ENCODE data around the gene TRERF1. TPM values are rescaled to one million over a fixed set of nuclear protein-coding genes. Genes with fewer than 3 reads are reported as not detected.

The TRERF1 gene
- 5.2 to 7.9 TPM (median 7.5 TPM) in 5 replicates for total RNA-seq (2022; extraction: Qiagen RNA extraction)

GRCh38 chr6:42451333-42452170 lies at the start of gene TRERF1:
Gene TRERF1, minus strand, starts transcription at chr6:42451926. Its CDS starts 182,336 bp downstream, at chr6:42269590.

GRCh38 chr6:42217519-42218367 lies 234.0 kb downstream of the TRERF1 start, which contains the start of gene MRPS10:
Gene MRPS10, minus strand, starts transcription at chr6:42217861. Its CDS starts 12 bp downstream, at chr6:42217849.

Other genes starting within 250 kb of the TRERF1 start
- 33.6 to 36.2 TPM (median 34.1 TPM) in 5 replicates for gene MRPS10, start 234.1 kb downstream of the TRERF1 start, total RNA-seq (2022; extraction: Qiagen RNA extraction)
- gene UBR2, start 112.1 kb upstream of the TRERF1 start, total RNA-seq (2022; extraction: Qiagen RNA extraction) = 5.7 to 7.3 TPM (median 6.9 TPM) in 5 replicates

Measured in A549 treated with Mapracorat at 1 μM for 4 hours (cell line).